Measurements from ENCODE around the gene ACO1.

Gene ACO1

GRCh38 chr9:32384002-32384363 is 460 bp upstream of the ACO1 start:
- DNase-seq, result no peak

- DNase-seq, result no peak
Measured at GRCh38 chr9:32385152-32385884, 875 bp downstream of the ACO1 start.

GRCh38 chr9:32385885-32386283 is 1.4 kb downstream of the ACO1 start:
- DNase-seq, result no peak

- no peak for DNase-seq
Measured at GRCh38 chr9:32387256-32387655, 2.8 kb downstream of the ACO1 start.

- DNase-seq, result no peak
Measured at GRCh38 chr9:32389365-32389764, 4.9 kb downstream of the ACO1 start.

- no peak for DNase-seq
Measured at GRCh38 chr9:32393911-32394310, 9.5 kb downstream of the ACO1 start.

GRCh38 chr9:32394381-32395049 is 10.1 kb downstream of the ACO1 start:
- no peak for DNase-seq

GRCh38 chr9:32395510-32396216 is 11.2 kb downstream of the ACO1 start:
- DNase-seq, result no peak

GRCh38 chr9:32398207-32398606 is 13.8 kb downstream of the ACO1 start:
- DNase-seq, result no peak

GRCh38 chr9:32399110-32399815 is 14.8 kb downstream of the ACO1 start:
- DNase-seq, result no peak

- DNase-seq, result no peak
Measured at GRCh38 chr9:32401488-32401887, 17.0 kb downstream of the ACO1 start.

GRCh38 chr9:32403567-32404260 is 19.3 kb downstream of the ACO1 start:
- no peak for DNase-seq

- DNase-seq, result no peak
Measured at GRCh38 chr9:32404402-32404801, 20.0 kb downstream of the ACO1 start.

- no peak for DNase-seq
Measured at GRCh38 chr9:32404856-32405255, 20.4 kb downstream of the ACO1 start.

GRCh38 chr9:32405506-32405905 is 21.1 kb downstream of the ACO1 start:
- DNase-seq, result no peak

GRCh38 chr9:32406046-32406445 is 21.6 kb downstream of the ACO1 start:
- no peak for DNase-seq

- no peak for DNase-seq
Measured at GRCh38 chr9:32411753-32412152, 27.3 kb downstream of the ACO1 start.

- no peak for DNase-seq
Measured at GRCh38 chr9:32412440-32412839, 28.0 kb downstream of the ACO1 start.

- DNase-seq, result no peak
Measured at GRCh38 chr9:32413424-32413823, 29.0 kb downstream of the ACO1 start.

GRCh38 chr9:32414856-32415255 is 30.4 kb downstream of the ACO1 start:
- DNase-seq, result no peak

GRCh38 chr9:32419921-32420320 is 35.5 kb downstream of the ACO1 start:
- DNase-seq, result no peak

GRCh38 chr9:32422237-32422806 is 37.9 kb downstream of the ACO1 start:
- DNase-seq, result no peak

- no peak for DNase-seq
Measured at GRCh38 chr9:32423371-32423770, 38.9 kb downstream of the ACO1 start.

Measured in activated CD4-positive, alpha-beta T cell treated with anti-CD3 and anti-CD28 coated beads for 1 hour (primary cell).